A549 (cell line): Measurements from ENCODE around the gene STOML2.

ENCODE experiments used
- CBX2 ChIP-seq: fragments of 200-600 bp; sonication (generic); IDR thresholded peaks from 2 replicates; pipeline ENCODE4 v1.6.1; 2016; ENCODE audit warnings: low read depth, mild to moderate bottlenecking, borderline replicate concordance
- HOXA7 ChIP-seq: fragments of 250-450 bp; sonication (Bioruptor Pico); IDR thresholded peaks from 2 replicates; pipeline ENCODE4 v1.5.0; 2020; ENCODE audit warnings: mild to moderate bottlenecking, moderate library complexity
- JUN ChIP-seq, 2 experiments: fragments of >200 bp; sonication (Bioruptor Twin); formaldehyde crosslinking; IDR thresholded peaks; 2 replicates in 1 of 2; 3 replicates in 1 of 2; pipeline ENCODE4 v1.6.1; 2016 to 2017
- MAFK ChIP-seq: fragments of 450-650 bp; IDR thresholded peaks from 2 replicates; pipeline ENCODE4 v1.6.1; 2014; ENCODE audit not compliant: partially characterized antibody
- PHF8 ChIP-seq: fragments of 200-600 bp; sonication (generic); IDR thresholded peaks from 2 replicates; pipeline ENCODE4 v1.6.1; 2016; ENCODE audit warnings: low read depth, mild to moderate bottlenecking, antibody characterized with exemption, moderate library complexity, borderline replicate concordance
- POLR2A ChIP-seq: IDR thresholded peaks from 2 replicates; pipeline ENCODE4 v1.6.1; 2012; ENCODE audit warnings: mild to moderate bottlenecking, low read length
- SMC3 ChIP-seq: fragments of >200 bp; sonication (Bioruptor Twin); formaldehyde crosslinking; IDR thresholded peaks from 3 replicates; pipeline ENCODE4 v1.6.1; 2018; ENCODE audit warnings: inconsistent platforms
- ZFP36 ChIP-seq: fragments of 450-650 bp; IDR thresholded peaks from 2 replicates; pipeline ENCODE4 v1.6.1; 2014; ENCODE audit warnings: borderline replicate concordance; ENCODE audit not compliant: partially characterized antibody
- TF ChIP-seq, protein P1 (sequence below): fragments of >200 bp; sonication (Bioruptor Twin); formaldehyde crosslinking; IDR thresholded peaks from 3 replicates; pipeline ENCODE4 v1.5.1; 2016

- TF ChIP-seq JUN (IDR thresholded peaks at IDR 0.05) = peak; percentile 91 to 92
- TF ChIP-seq, protein P1, sequence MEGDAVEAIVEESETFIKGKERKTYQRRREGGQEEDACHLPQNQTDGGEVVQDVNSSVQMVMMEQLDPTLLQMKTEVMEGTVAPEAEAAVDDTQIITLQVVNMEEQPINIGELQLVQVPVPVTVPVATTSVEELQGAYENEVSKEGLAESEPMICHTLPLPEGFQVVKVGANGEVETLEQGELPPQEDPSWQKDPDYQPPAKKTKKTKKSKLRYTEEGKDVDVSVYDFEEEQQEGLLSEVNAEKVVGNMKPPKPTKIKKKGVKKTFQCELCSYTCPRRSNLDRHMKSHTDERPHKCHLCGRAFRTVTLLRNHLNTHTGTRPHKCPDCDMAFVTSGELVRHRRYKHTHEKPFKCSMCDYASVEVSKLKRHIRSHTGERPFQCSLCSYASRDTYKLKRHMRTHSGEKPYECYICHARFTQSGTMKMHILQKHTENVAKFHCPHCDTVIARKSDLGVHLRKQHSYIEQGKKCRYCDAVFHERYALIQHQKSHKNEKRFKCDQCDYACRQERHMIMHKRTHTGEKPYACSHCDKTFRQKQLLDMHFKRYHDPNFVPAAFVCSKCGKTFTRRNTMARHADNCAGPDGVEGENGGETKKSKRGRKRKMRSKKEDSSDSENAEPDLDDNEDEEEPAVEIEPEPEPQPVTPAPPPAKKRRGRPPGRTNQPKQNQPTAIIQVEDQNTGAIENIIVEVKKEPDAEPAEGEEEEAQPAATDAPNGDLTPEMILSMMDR = no peak
- TF ChIP-seq POLR2A = peak; percentile 98
- no peak for TF ChIP-seq CBX2
- peak; percentile 60 for TF ChIP-seq MAFK
- no peak for TF ChIP-seq PHF8
- no peak for TF ChIP-seq ZFP36
- no peak for TF ChIP-seq SMC3
- peak; percentile 64; the same call in 1 of the 2 replicates for TF ChIP-seq HOXA7 (CRISPR knock-in tag)
These were observed 30.3 kb downstream of the STOML2 start, which contains the start of gene VCP for GRCh38 chr9:35072461-35073278.
